ENCODE results near the gene BEST2. TPM values are rescaled to one million over a fixed set of nuclear protein-coding genes. Genes with fewer than 3 reads are reported as not detected.

The BEST2 gene
- not detected in 2 replicates for total RNA-seq

DNA sequence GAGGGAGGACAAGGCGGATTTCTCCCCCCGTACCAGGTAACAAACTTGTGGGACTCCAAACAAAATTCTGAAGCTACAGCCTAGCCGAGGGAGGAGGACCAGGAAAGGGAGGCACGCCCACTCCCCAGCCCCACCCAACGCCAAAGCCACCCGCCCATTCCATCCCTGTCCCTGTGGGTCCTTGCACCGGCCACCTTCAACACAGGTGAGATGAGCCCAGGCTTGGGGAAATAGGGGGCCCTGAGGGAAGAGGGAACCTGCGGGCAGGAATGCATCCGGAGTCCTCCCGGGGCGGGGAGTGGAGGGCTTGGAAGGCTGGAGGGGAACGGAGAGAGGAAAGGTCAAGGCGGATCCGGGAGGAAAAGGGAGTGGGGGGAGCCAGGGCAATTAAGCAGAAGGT is at the start of gene BEST2:
Gene BEST2 (plus strand): TSS at position 157 of the 400 bp plus-strand sequence. CDS start 802 bp downstream, outside the sequence.
- DNase-seq (ENCODE audit: low read depth): no peak
- Histone ChIP-seq H3K4me3 (ENCODE audit: low read depth, low read length) (no peak within 1 kb of the TSS), H3K36me3 (ENCODE audit: control insufficient read depth, insufficient read depth, low read length) (peaks cover 2% of the 10 kb centered on the region), H3K27me3 (ENCODE audit: control insufficient read depth, insufficient read depth, low read length) (peaks cover 31% of the 10 kb centered on the region)
- TF ChIP-seq CTCF (IDR thresholded peaks at IDR 0.05; ENCODE audit: insufficient read depth, low read length, poor library complexity, severe bottlenecking): no peak

- no peak overlapping the region for H3K4me3 ChIP-seq (ENCODE audit: low read depth, low read length)
- no peaks in the 10 kb centered on the region for H3K27me3 ChIP-seq (ENCODE audit: control insufficient read depth, insufficient read depth, low read length)
- peaks cover 10% of the 10 kb centered on the region for H3K36me3 ChIP-seq (ENCODE audit: control insufficient read depth, insufficient read depth, low read length)
- TF ChIP-seq CTCF (IDR thresholded peaks at IDR 0.05; ENCODE audit: insufficient read depth, low read length, poor library complexity, severe bottlenecking): no peak
- DNase-seq (ENCODE audit: low read depth): no peak
Observed at GRCh38 chr19:12703046-12703445, 48.5 kb upstream of the BEST2 start.

DNA sequence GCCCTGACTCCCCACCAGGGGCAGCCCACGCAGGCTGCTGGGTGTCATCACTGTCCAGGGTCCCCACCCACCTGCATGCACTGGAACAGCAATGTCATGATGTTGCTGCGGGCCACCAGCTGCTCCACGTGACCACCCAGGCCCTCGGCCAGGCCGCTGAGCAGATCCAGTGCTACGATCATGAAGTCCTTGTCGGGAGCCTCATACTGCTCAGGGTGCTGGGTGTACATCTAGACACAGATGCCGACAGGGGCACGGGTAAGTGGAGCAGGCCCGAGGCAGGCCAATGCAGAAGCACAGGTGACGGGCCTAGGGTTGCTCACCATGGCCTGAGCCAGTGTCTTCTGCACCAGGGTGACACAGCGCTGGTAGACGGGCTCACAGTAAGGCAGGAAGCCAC is 46.4 kb upstream of the BEST2 start:
- TF ChIP-seq CTCF (IDR thresholded peaks at IDR 0.05; ENCODE audit: insufficient read depth, low read length, poor library complexity, severe bottlenecking): no peak
- Histone ChIP-seq H3K27me3 (ENCODE audit: control insufficient read depth, insufficient read depth, low read length) (no peaks in the 10 kb centered on the region), H3K4me3 (ENCODE audit: low read depth, low read length) (no peak overlapping the region), H3K36me3 (ENCODE audit: control insufficient read depth, insufficient read depth, low read length) (peaks cover 10% of the 10 kb centered on the region)
- no peak for DNase-seq (ENCODE audit: low read depth)

- no peak for TF ChIP-seq CTCF (IDR thresholded peaks at IDR 0.05; ENCODE audit: insufficient read depth, low read length, poor library complexity, severe bottlenecking)
- Histone ChIP-seq H3K36me3 (ENCODE audit: control insufficient read depth, insufficient read depth, low read length) (peaks cover 14% of the 10 kb centered on the region), H3K27me3 (ENCODE audit: control insufficient read depth, insufficient read depth, low read length) (no peaks in the 10 kb centered on the region), H3K4me3 (ENCODE audit: low read depth, low read length) (no peak overlapping the region)
- DNase-seq (ENCODE audit: low read depth): no peak
Observed at GRCh38 chr19:12705654-12706331, 45.8 kb upstream of the BEST2 start.

DNA sequence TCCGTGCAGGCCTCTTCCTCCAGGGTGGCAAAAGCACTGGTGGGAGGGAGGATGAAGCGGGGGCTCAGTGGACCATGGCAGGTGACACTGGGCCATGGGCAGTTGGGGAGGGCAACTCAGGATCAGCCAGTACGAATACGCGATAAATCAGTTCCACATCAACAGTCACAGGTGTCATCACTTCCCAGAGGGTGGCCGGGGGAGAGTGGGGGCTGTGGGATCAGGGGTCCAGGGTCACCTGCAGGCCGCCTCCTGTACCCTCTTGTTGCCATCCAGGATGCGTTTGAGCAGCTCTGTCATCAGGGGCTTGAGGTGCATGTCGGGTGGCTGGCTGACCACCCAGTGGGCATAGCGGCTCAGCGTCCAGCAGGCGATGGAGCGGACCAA is 45.3 kb upstream of the BEST2 start:
- no peaks in the 10 kb centered on the region for H3K27me3 ChIP-seq (ENCODE audit: control insufficient read depth, insufficient read depth, low read length)
- no peak overlapping the region for H3K4me3 ChIP-seq (ENCODE audit: low read depth, low read length)
- peaks cover 14% of the 10 kb centered on the region for H3K36me3 ChIP-seq (ENCODE audit: control insufficient read depth, insufficient read depth, low read length)
- no peak for TF ChIP-seq CTCF (IDR thresholded peaks at IDR 0.05; ENCODE audit: insufficient read depth, low read length, poor library complexity, severe bottlenecking)
- DNase-seq (ENCODE audit: low read depth): no peak

DNA sequence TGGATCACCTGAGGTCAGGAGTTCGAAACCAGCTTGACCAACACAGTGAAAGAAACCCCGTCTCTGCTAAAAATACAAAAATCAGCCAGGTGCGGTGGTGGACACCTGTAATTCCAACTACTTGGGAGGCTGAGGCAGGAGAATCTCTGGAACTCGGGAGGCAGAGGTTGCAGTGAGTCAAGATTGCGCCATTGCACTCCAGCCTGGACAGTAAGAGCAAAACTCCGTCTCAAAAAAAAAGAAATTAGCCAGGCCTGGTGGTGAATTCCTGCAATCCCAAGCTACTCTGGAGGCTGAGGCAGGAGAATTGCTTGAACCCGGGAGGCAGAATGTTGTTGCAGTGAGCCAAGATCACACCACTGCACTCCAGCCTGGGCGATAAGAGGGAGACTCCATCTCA is 43.0 kb upstream of the BEST2 start:
- Histone ChIP-seq H3K4me3 (ENCODE audit: low read depth, low read length) (no peak overlapping the region), H3K36me3 (ENCODE audit: control insufficient read depth, insufficient read depth, low read length) (peaks cover 8% of the 10 kb centered on the region), H3K27me3 (ENCODE audit: control insufficient read depth, insufficient read depth, low read length) (no peaks in the 10 kb centered on the region)
- DNase-seq (ENCODE audit: low read depth): no peak
- TF ChIP-seq CTCF (IDR thresholded peaks at IDR 0.05; ENCODE audit: insufficient read depth, low read length, poor library complexity, severe bottlenecking): no peak

All from kidney epithelial cell (primary cell).